Measurements from ENCODE around the gene ETV7. TPM values are rescaled to one million over a fixed set of nuclear protein-coding genes. Genes with fewer than 3 reads are reported as not detected.

Gene ETV7
- total and polyA plus RNA-seq, 2 donors (not counting 1 experiment from before 2014, with no cell fraction given) = 0.96 to 2.0 TPM

- Histone ChIP-seq H3K27ac (ENCODE audit: low read length in 2 of 2) (no peak overlapping the region), H3K4me2 (replicated peaks; ENCODE audit: low read depth, low read length, poor library complexity, severe bottlenecking) (no peak overlapping the region), H3K79me2 (ENCODE audit: control insufficient read depth, insufficient read depth, low read length) (no peaks in the 10 kb centered on the region), H3K4me1 (ENCODE audit: control insufficient read depth in 2 of 2, insufficient read depth in 2 of 2, low read length in 2 of 2) (peaks cover 0 to 13% of the 10 kb centered on the region in 2 donors), H4K20me1 (ENCODE audit: control insufficient read depth, insufficient read depth, low read length, poor library complexity, severe bottlenecking) (no peaks in the 10 kb centered on the region), H3K36me3 (replicated peaks in 1 of 2; ENCODE audit: control extremely low read depth in 1 of 2, control insufficient read depth in 1 of 2, extremely low read depth in 1 of 2, insufficient read depth in 2 of 2, low read length in 1 of 2) (no peaks in the 10 kb centered on the region), H2AFZ (ENCODE audit: insufficient read depth, low read depth, low read length, poor library complexity, severe bottlenecking) (no peak overlapping the region), H3K4me3 (ENCODE audit: control extremely low read depth in 1 of 5, extremely low read depth in 1 of 5, insufficient read depth in 1 of 5, low read depth in 2 of 5, low read length in 4 of 5) (no peak overlapping the region), H3K9me3 (ENCODE audit: control extremely low read depth in 1 of 3, control insufficient read depth in 2 of 3, insufficient read depth in 1 of 3, low read length in 2 of 3) (no peaks in the 10 kb centered on the region), H3K9ac (ENCODE audit: low read length) (no peak overlapping the region), H3K27me3 (replicated peaks in 1 of 4; ENCODE audit: control extremely low read depth in 1 of 4, control insufficient read depth in 3 of 4, insufficient read depth in 4 of 4, low read length in 3 of 4) (no peaks in the 10 kb centered on the region)
- Mint-ChIP-seq H3K9me3 (ENCODE audit: insufficient read depth) (no peaks in the 10 kb centered on the region), H3K27me3 (peaks cover 1% of the 10 kb centered on the region), H3K4me3 (no peak overlapping the region), H3K4me1 (peaks cover 14% of the 10 kb centered on the region), H3K27ac (no peak overlapping the region)
- ChIA-PET CTCF (interaction anchor here (0.7 to 3.6 kb wide), 4 partner anchors 20 to 954 kb away, joined by 3 to 13 read pairs (median 4); partner anchors contain the start of gene MAPK14), POLR2A (no interaction called here)
- TF ChIP-seq CTCF (IDR thresholded peaks at IDR 0.05) = no peak
- DNase-seq (no peak), ATAC-seq (ENCODE audit: low read depth) (no peak)
- 96% methylated on average over 3 of the region's 4 CpGs for WGBS (ENCODE audit: insufficient coverage)
- intact Hi-C loops (cut with micrococcal nuclease) = no loop called here
Measured at GRCh38 chr6:36380166-36380565, 7.3 kb downstream of the ETV7 start.

GRCh38 chr6:36378936-36379335 lies 8.5 kb downstream of the ETV7 start:
- H3K4me3 Mint-ChIP-seq = no peak overlapping the region
- ATAC-seq (ENCODE audit: low read depth) (no peak), DNase-seq (no peak)
- Histone ChIP-seq H3K36me3 (replicated peaks in 1 of 2; ENCODE audit: control extremely low read depth in 1 of 2, control insufficient read depth in 1 of 2, extremely low read depth in 1 of 2, insufficient read depth in 2 of 2, low read length in 1 of 2) (no peaks in the 10 kb centered on the region), H3K27ac (ENCODE audit: low read length in 2 of 2) (no peak overlapping the region), H3K4me3 (ENCODE audit: control extremely low read depth in 1 of 5, extremely low read depth in 1 of 5, insufficient read depth in 1 of 5, low read depth in 2 of 5, low read length in 4 of 5) (no peak overlapping the region), H3K4me1 (ENCODE audit: control insufficient read depth in 2 of 2, insufficient read depth in 2 of 2, low read length in 2 of 2) (peaks cover 0 to 13% of the 10 kb centered on the region in 2 donors), H3K27me3 (replicated peaks in 1 of 4; ENCODE audit: control extremely low read depth in 1 of 4, control insufficient read depth in 3 of 4, insufficient read depth in 4 of 4, low read length in 3 of 4) (no peaks in the 10 kb centered on the region), H3K4me2 (replicated peaks; ENCODE audit: low read depth, low read length, poor library complexity, severe bottlenecking) (no peak overlapping the region), H3K9me3 (ENCODE audit: control extremely low read depth in 1 of 3, control insufficient read depth in 2 of 3, insufficient read depth in 1 of 3, low read length in 2 of 3) (no peaks in the 10 kb centered on the region), H2AFZ (ENCODE audit: insufficient read depth, low read depth, low read length, poor library complexity, severe bottlenecking) (peak overlapping the region; percentile 21), H4K20me1 (ENCODE audit: control insufficient read depth, insufficient read depth, low read length, poor library complexity, severe bottlenecking) (no peaks in the 10 kb centered on the region), H3K79me2 (ENCODE audit: control insufficient read depth, insufficient read depth, low read length) (no peaks in the 10 kb centered on the region), H3K9ac (ENCODE audit: low read length) (no peak overlapping the region)
- 95% methylated on average over 9 of the region's 10 CpGs for WGBS (ENCODE audit: insufficient coverage)
- intact Hi-C loops (cut with micrococcal nuclease) = no loop called here
- peaks cover 14% of the 10 kb centered on the region for H3K4me1 Mint-ChIP-seq
- CTCF ChIA-PET = no interaction called here
- no peak for TF ChIP-seq EZH2 (IDR thresholded peaks at IDR 0.05; ENCODE audit: borderline replicate concordance, insufficient read depth, low read depth, low read length, poor library complexity, severe bottlenecking)
- no peak for TF ChIP-seq CTCF (IDR thresholded peaks at IDR 0.05)
- POLR2A ChIA-PET = no interaction called here
- no peaks in the 10 kb centered on the region for H3K9me3 Mint-ChIP-seq (ENCODE audit: insufficient read depth)
- H3K27ac Mint-ChIP-seq = no peak overlapping the region
- H3K27me3 Mint-ChIP-seq = no peaks in the 10 kb centered on the region

Data from B cell (primary cell).